ENCODE data around the gene NUDT1.

Gene NUDT1

GRCh38 chr7:2205036-2205780 is 36.8 kb upstream of the NUDT1 start:
- DNase-seq (ENCODE audit: low spot score): no peak

GRCh38 chr7:2208712-2209111 is 33.3 kb upstream of the NUDT1 start:
- no peak for DNase-seq (ENCODE audit: low spot score)

- peak; percentile 37 for DNase-seq (ENCODE audit: low spot score)
These were observed 32.7 kb upstream of the NUDT1 start for GRCh38 chr7:2209146-2209960.

- no peak for DNase-seq (ENCODE audit: low spot score)
These were observed 32.1 kb upstream of the NUDT1 start for GRCh38 chr7:2209961-2210323.

GRCh38 chr7:2210551-2211258 is 31.3 kb upstream of the NUDT1 start:
- no peak for DNase-seq (ENCODE audit: low spot score)

- no peak for DNase-seq (ENCODE audit: low spot score)
These were observed 30.7 kb upstream of the NUDT1 start for GRCh38 chr7:2211259-2211880.

- DNase-seq (ENCODE audit: low spot score): no peak
These were observed 30.1 kb upstream of the NUDT1 start for GRCh38 chr7:2211926-2212325.

GRCh38 chr7:2212906-2213305 is 29.1 kb upstream of the NUDT1 start:
- DNase-seq (ENCODE audit: low spot score): no peak

GRCh38 chr7:2213551-2214215 is 28.3 kb upstream of the NUDT1 start:
- no peak for DNase-seq (ENCODE audit: low spot score)

GRCh38 chr7:2214636-2215035 is 27.4 kb upstream of the NUDT1 start:
- DNase-seq (ENCODE audit: low spot score): no peak

- DNase-seq (ENCODE audit: low spot score): no peak
These were observed 26.2 kb upstream of the NUDT1 start for GRCh38 chr7:2215851-2216250.

- DNase-seq (ENCODE audit: low spot score): no peak
These were observed 24.8 kb upstream of the NUDT1 start for GRCh38 chr7:2217206-2217605.

GRCh38 chr7:2217716-2218443 is 24.1 kb upstream of the NUDT1 start:
- no peak for DNase-seq (ENCODE audit: low spot score)

- no peak for DNase-seq (ENCODE audit: low spot score)
These were observed 23.6 kb upstream of the NUDT1 start for GRCh38 chr7:2218444-2218785.

- no peak for DNase-seq (ENCODE audit: low spot score)
These were observed 22.9 kb upstream of the NUDT1 start for GRCh38 chr7:2219136-2219535.

GRCh38 chr7:2219606-2220005 is 22.4 kb upstream of the NUDT1 start:
- no peak for DNase-seq (ENCODE audit: low spot score)

GRCh38 chr7:2220030-2220429 is 22.0 kb upstream of the NUDT1 start:
- DNase-seq (ENCODE audit: low spot score): no peak

GRCh38 chr7:2220506-2220905 is 21.5 kb upstream of the NUDT1 start:
- no peak for DNase-seq (ENCODE audit: low spot score)

- no peak for DNase-seq (ENCODE audit: low spot score)
These were observed 21.1 kb upstream of the NUDT1 start for GRCh38 chr7:2220954-2221353.

GRCh38 chr7:2222516-2222915 is 19.5 kb upstream of the NUDT1 start:
- DNase-seq (ENCODE audit: low spot score): no peak

GRCh38 chr7:2223321-2223720 is 18.7 kb upstream of the NUDT1 start:
- no peak for DNase-seq (ENCODE audit: low spot score)

Data from hematopoietic multipotent progenitor cell treated with erythropoietin and hydrocortisone succinate and interleukin-3 and kit ligand, for 17 days (in vitro differentiated cells).